OCI-LY1 (cell line): ENCODE measurements around the gene POLE3.

Experiments used
- H2AFZ ChIP-seq: fragments of 200-600 bp; sonication (generic), shearing (Covaris generic); 2 replicates; pipeline ENCODE4 v1.6.0; 2014; ENCODE audit warnings: antibody characterized with exemption, mild to moderate bottlenecking, low read length
- H3F3A ChIP-seq: fragments of 200-600 bp; sonication (generic), shearing (Covaris generic); 2 replicates; pipeline ENCODE4 v1.6.0; 2014; ENCODE audit warnings: mild to moderate bottlenecking, antibody characterized with exemption, low read length, moderate library complexity; ENCODE audit not compliant: insufficient read depth
- H3K27ac ChIP-seq: fragments of 200-600 bp; sonication (generic); 2 replicates; pipeline ENCODE4 v1.5.1; 2014; ENCODE audit warnings: low read length, mixed run types, mild to moderate bottlenecking, low read depth; ENCODE audit not compliant: poor library complexity, severe bottlenecking
- H3K27me3 ChIP-seq: fragments of 200-600 bp; sonication (generic); 2 replicates; pipeline ENCODE4 v1.6.0; 2014; ENCODE audit warnings: antibody characterized with exemption, mild to moderate bottlenecking, low read length, moderate library complexity; ENCODE audit not compliant: insufficient read depth
- H3K36me3 ChIP-seq: fragments of 200-600 bp; sonication (generic); 2 replicates; pipeline ENCODE4 v1.6.1; 2014; ENCODE audit warnings: mild to moderate bottlenecking, antibody characterized with exemption, low read length, moderate library complexity, mixed read lengths; ENCODE audit not compliant: insufficient read depth
- H3K4me1 ChIP-seq: fragments of 200-600 bp; sonication (generic); 2 replicates; pipeline ENCODE4 v1.5.1; 2014; ENCODE audit warnings: mild to moderate bottlenecking, low read length, moderate library complexity; ENCODE audit not compliant: insufficient read depth, severe bottlenecking
- H3K4me2 ChIP-seq: fragments of 200-600 bp; sonication (generic), shearing (Covaris generic); 2 replicates; pipeline ENCODE4 v1.6.1; 2014; ENCODE audit warnings: low read length
- H3K4me3 ChIP-seq: fragments of 200-600 bp; sonication (generic); 2 replicates; pipeline ENCODE4 v1.5.1; 2014; ENCODE audit warnings: low read length, low read depth, mild to moderate bottlenecking, mixed read lengths; ENCODE audit not compliant: poor library complexity, severe bottlenecking
- H3K79me2 ChIP-seq: fragments of 200-600 bp; shearing (Covaris generic); 2 replicates; pipeline ENCODE4 v1.6.1; 2016; ENCODE audit warnings: mixed run types, low read length, mixed read lengths; ENCODE audit not compliant: insufficient read depth
- H3K9ac ChIP-seq: fragments of 200-600 bp; sonication (generic), shearing (Covaris generic); 2 replicates; pipeline ENCODE4 v1.6.1; 2014; ENCODE audit warnings: mild to moderate bottlenecking, low read length, mixed read lengths
- H3K9me2 ChIP-seq: fragments of 200-600 bp; sonication (generic), shearing (Covaris generic); 2 replicates; pipeline ENCODE4 v1.6.1; 2014; ENCODE audit warnings: low read depth, mild to moderate bottlenecking, low read length, mixed read lengths
- H3K9me3 ChIP-seq: fragments of 200-600 bp; shearing (Covaris generic); 2 replicates; pipeline ENCODE4 v1.6.1; 2014; ENCODE audit warnings: low read length, mixed read lengths
- H4K20me1 ChIP-seq: fragments of 200-600 bp; sonication (generic), shearing (Covaris generic); 2 replicates; pipeline ENCODE4 v1.6.0; 2016; ENCODE audit warnings: mild to moderate bottlenecking, low read length; ENCODE audit not compliant: insufficient read depth
- CTCF ChIP-seq: fragments of 200-600 bp; sonication (generic), shearing (Covaris generic); IDR thresholded peaks from 2 replicates; pipeline ENCODE4 v1.5.1; 2017; ENCODE audit warnings: mild to moderate bottlenecking, antibody characterized with exemption, low read length, moderate library complexity, mixed read lengths
- EZH2 ChIP-seq: fragments of 200-600 bp; sonication (generic), shearing (Covaris generic); IDR thresholded peaks from 2 replicates; pipeline ENCODE4 v1.8.0; 2017; ENCODE audit warnings: borderline replicate concordance, mixed run types, mild to moderate bottlenecking, antibody characterized with exemption, low read length, moderate library complexity, mixed read lengths

Gene POLE3

GRCh38 chr9:113391917-113392316 is 18.6 kb downstream of the POLE3 start:
- no peak overlapping the region for H3K27ac ChIP-seq
- peaks cover 52% of the 10 kb centered on the region for H3K36me3 ChIP-seq
- no peak overlapping the region for H3K4me3 ChIP-seq
- no peaks in the 10 kb centered on the region for H3K79me2 ChIP-seq
- H3K4me1 ChIP-seq: no peaks in the 10 kb centered on the region
- no peaks in the 10 kb centered on the region for H3K27me3 ChIP-seq
- no peaks in the 10 kb centered on the region for H4K20me1 ChIP-seq
- H3K9me3 ChIP-seq: no peaks in the 10 kb centered on the region
- no peak overlapping the region for H2AFZ ChIP-seq
- H3K9me2 ChIP-seq: no peaks in the 10 kb centered on the region
- no peak overlapping the region for H3K4me2 ChIP-seq
- H3K9ac ChIP-seq: no peak overlapping the region
- TF ChIP-seq CTCF (no peak), EZH2 (no peak)
- no peaks in the 10 kb centered on the region for H3F3A ChIP-seq

- TF ChIP-seq EZH2 (no peak), CTCF (no peak)
- Histone ChIP-seq H3K27ac (no peak overlapping the region), H3K79me2 (no peaks in the 10 kb centered on the region), H3F3A (no peaks in the 10 kb centered on the region), H3K4me1 (no peaks in the 10 kb centered on the region), H3K4me3 (no peak overlapping the region), H4K20me1 (no peaks in the 10 kb centered on the region), H3K27me3 (no peaks in the 10 kb centered on the region), H3K9me3 (no peaks in the 10 kb centered on the region), H3K9me2 (no peaks in the 10 kb centered on the region), H3K9ac (no peak overlapping the region), H3K4me2 (no peak overlapping the region), H3K36me3 (peaks cover 56% of the 10 kb centered on the region), H2AFZ (no peak overlapping the region)
Observed at GRCh38 chr9:113390192-113390960, 20.1 kb downstream of the POLE3 start.

GRCh38 chr9:113389451-113389850 is 21.0 kb downstream of the POLE3 start:
- no peaks in the 10 kb centered on the region for H4K20me1 ChIP-seq
- H3K4me3 ChIP-seq: no peak overlapping the region
- H3K9ac ChIP-seq: no peak overlapping the region
- H3K27ac ChIP-seq: no peak overlapping the region
- no peaks in the 10 kb centered on the region for H3K4me1 ChIP-seq
- H2AFZ ChIP-seq: no peak overlapping the region
- H3K9me2 ChIP-seq: no peaks in the 10 kb centered on the region
- no peak for TF ChIP-seq EZH2
- TF ChIP-seq CTCF: no peak
- H3K27me3 ChIP-seq: no peaks in the 10 kb centered on the region
- no peaks in the 10 kb centered on the region for H3F3A ChIP-seq
- H3K9me3 ChIP-seq: no peaks in the 10 kb centered on the region
- no peaks in the 10 kb centered on the region for H3K79me2 ChIP-seq
- H3K4me2 ChIP-seq: no peak overlapping the region
- peaks cover 56% of the 10 kb centered on the region for H3K36me3 ChIP-seq
